ENCODE data around the gene SAMD3.
"Not testable (repeated sequence)": the region's sequence is repeated elsewhere in the genome, so short reads cannot be mapped to it uniquely, and the experiment has no call there.

DNA sequence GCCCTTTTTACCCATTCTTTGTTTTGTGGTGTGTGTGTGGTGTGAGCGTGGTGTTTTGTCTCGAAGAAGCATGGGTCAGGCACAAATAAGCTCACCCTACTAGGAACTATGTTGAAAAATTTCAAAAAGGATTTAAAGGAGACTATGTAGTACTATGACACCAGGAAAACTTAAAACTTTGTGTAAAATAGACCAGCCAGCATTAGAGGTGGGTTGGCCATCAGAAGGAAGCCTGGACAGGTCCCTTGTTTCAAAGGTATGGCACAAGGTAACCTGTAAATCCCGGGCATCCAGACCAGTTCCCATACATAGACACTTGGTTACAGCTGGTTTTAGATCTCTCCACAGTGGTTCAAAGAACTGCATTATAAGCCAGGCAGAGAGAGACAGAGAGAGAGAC, 38.8 kb upstream of the SAMD3 start:
- not testable (repeated sequence) for TF ChIP-seq POLR2AphosphoS5 (IDR thresholded peaks at IDR 0.05; ENCODE audit: low read depth, low read length); TAF1 (IDR thresholded peaks at IDR 0.05; ENCODE audit: borderline replicate concordance, low read depth, low read length)

Measured in GM12892 (cell line).